Superior temporal gyrus (tissue), 1 donor: ENCODE measurements around the gene RCL1.
A peak's percentile ranks its signal among the peaks of the same experiment; 100 is the strongest.
"Not testable (repeated sequence)": the region's sequence is repeated elsewhere in the genome, so short reads cannot be mapped to it uniquely, and the experiment has no call there.

Source experiments
- DNase-seq: peaks from one replicate; pipeline ENCODE4 v3.0.0-alpha.2; 2016; ENCODE audit errors: extremely low spot score

The RCL1 gene

GRCh38 chr9:4781408-4781807, 11.3 kb upstream of the RCL1 start:
- no peak for DNase-seq

GRCh38 chr9:4783191-4783590, 9.6 kb upstream of the RCL1 start:
- DNase-seq = not testable (repeated sequence)

- DNase-seq = no peak
Measured at GRCh38 chr9:4784403-4784802, 8.3 kb upstream of the RCL1 start.

GRCh38 chr9:4786599-4786998, 6.1 kb upstream of the RCL1 start:
- no peak for DNase-seq

GRCh38 chr9:4787876-4788275, 4.9 kb upstream of the RCL1 start:
- DNase-seq = no peak

- DNase-seq = no peak
Measured at GRCh38 chr9:4788703-4789102, 4.0 kb upstream of the RCL1 start.

DNA sequence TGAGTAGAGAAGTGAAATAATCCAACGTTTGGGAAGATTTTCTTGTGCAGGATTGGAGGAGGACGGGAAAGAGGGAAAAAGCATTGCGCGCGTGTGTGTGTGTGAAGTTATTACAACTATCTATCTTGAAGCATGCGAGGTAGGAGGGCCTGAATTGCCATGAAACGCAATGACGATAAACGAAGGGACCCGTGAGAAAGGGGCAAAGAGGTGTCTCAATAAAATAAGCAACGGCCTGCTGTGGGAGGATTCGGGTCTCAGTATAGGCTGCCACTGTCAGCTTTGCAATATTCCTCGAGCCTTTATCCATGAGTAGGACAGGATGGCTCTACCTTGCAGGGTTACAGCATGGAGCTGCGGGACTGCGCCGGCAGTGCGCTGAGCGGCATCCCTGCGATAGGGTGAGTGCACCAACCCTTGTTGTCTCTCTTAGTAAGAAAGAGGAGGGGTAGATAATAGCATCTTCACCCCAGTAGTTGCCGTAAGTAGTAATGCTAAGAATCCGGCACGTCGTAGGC, 631 bp upstream of the RCL1 start:
- DNase-seq = no peak

DNA sequence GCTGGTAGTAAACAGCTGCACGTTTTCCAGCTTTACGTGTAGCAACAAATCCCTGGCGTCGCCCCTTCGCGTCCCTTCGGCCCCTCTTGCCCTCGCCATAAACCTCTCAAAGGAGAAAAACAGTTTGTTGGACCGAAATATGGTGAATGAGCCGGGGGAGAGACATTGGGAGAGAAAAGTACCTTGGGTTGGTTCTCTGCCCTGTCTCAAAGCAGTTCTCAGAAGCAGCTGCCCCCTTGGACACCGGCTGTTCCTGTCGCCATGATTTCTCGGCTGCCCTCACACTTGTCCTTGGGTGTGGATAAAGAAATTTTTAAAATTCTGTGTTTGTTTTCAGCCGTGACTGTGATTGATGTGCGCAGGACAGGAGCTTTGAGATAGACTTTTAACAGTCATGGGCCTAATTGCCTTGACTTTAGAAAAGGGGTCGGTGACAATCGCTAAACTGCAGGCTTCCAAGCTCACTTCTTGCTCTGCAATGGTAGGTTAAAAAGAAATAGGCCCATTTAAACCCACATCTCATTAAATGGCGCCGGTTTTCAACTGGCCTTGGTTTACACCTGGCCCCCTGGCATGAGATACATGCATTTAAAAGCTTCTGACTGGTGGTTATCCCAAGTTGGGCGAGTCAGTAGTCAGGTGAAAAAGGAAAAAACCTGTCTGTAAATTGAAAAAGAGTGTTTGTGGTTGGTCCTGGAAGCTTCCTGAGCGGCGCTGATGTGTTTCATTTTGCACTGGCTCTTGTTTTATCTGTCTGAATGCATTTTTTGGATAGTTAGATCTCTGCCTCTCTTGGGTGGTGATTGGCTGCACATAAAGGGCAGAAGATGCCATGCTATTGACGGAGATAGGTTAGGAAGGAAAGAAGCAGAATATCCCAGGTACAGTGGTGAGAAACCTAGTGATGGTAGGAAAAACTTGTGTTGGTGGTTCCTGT, 983 bp downstream of the RCL1 start:
- DNase-seq = no peak

DNA sequence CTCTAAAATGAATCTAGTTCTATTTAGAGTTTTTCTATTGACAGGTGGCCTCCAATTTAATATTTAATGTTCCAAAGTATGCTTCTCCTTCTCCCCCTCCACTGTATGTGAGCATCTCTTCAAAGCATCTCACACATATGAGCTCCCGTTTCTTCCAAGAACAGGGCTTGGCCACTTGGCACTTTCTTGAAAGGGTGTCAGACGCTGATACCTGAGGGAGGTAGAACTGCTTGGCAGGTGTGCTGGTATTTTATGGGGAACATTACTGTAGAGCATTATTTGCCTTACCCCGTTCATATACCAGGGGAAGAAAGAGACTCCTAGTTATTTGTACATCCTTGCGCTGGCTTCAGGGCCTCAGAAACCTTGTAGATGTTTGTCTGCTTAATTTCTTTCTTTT, 1.9 kb downstream of the RCL1 start:
- no peak for DNase-seq

DNA sequence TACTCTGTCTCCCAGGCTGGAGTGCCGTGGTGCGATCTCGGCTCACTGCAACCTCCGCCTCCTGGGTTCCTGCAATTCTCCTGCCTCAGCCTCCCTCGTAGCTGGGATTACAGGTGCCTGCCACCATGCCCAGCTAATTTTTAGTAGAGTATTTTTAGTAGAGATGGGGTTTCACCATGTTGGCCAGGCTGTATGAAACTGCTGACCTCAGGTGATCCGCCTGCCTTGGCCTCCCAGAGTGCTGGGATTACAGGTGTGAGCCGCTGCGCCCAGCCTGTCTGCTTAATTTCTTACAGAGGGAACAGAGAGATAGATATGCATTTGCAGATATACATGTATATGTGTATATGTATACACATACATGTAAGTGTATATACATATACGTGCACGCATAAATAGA, 2.4 kb downstream of the RCL1 start:
- DNase-seq = not testable (repeated sequence)

DNA sequence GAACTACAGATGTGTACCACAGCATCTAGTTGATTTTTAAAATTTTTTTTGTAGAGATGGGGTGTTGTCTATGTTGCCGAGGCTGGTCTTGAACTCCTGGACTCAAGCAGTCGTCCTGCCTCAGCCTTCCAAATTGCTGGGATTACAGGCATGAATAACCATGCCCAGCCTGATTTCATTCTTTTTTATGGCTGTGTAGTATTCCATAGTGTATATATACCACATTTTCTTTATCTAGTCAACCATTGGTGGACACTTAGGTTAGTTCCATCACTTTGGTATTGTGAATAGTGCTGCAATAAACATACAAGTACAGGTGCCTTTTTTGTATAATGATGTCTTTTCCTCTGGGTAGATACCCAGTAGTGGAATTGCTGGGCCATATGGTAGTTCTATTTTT, 3.8 kb downstream of the RCL1 start:
- DNase-seq = no peak

GRCh38 chr9:4796988-4797853, 4.5 kb downstream of the RCL1 start:
- peak; percentile 66 for DNase-seq

DNA sequence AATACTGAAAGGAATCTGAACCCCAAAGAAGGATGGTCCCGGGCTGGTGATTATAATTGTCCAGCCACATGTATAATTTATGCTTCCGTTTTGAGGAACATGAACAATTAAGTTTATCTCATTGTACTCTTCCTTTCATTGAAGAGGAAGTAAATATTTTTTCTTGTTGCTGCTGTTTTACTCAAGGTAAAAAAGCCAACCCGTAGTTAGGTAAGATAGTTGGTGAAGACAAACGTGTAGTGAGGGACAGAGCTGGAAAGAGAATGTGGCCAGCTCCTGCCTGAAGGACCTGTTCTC, 5.1 kb downstream of the RCL1 start:
- no peak for DNase-seq

GRCh38 chr9:4798281-4799032, 5.7 kb downstream of the RCL1 start:
- no peak for DNase-seq

DNA sequence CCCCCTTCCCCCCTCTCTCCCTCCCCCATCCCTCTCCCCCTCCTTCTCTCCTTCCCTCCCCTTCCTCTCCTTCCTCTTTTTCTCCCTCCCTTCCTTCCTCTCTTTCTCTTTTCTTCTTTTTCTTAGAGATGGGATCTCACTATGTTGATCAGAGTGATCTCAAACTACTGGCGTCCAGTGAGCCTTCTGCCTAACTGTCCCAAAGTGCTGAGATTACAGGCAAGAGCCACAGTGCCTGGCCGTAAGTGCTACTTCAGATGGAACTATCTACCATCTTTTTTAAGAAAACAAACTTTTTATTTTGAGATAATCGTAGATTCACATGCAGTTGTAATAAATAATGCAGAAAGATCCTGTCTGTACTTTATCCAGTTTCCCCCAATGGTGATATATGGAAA, 6.3 kb downstream of the RCL1 start:
- DNase-seq = no peak

GRCh38 chr9:4799775-4800174, 7.0 kb downstream of the RCL1 start:
- DNase-seq = no peak

GRCh38 chr9:4801156-4801555, 8.4 kb downstream of the RCL1 start:
- no peak for DNase-seq

DNA sequence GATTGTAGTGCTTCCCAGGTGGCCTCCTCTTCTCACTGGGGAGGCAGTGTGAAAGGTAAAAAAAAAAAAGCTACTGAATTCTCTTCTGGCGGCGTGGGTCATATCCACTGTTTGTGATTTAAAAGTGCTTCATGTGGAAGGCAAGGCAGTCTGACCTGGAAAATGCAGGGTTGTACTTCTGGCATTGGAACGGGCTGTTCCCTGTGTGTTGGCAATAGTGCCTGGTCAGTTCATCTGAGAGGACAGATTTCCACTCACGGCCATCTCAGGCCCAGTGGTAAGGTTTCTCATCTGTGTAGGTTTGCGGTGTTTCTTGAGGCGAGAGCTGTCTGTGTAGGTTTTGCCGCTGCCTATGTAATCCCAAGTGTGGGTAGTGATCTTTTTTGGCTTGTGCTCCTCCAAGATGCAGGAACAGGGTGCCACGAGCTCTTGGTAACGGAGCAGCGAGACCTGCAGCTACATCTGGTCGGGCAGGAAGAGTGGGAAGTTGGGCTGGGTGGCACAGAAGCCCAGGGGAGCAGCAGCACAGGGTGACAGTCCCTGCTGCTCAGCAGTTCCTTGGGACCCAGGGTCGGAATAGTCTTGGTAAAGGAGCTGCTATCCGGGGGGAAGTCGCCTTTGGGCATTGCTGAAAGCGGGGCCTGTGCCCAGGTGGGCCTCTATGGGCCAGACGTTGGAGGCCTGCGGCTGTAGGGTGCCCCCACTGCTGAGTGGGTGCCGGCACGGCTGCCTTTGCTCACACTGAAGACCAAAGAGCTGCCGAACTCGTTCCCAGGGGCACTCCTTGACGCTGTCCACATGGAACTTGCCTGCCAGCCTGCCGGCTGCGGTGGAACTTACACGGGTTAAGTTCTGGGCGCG, 11.2 kb downstream of the RCL1 start:
- DNase-seq = no peak

GRCh38 chr9:4804531-4805016, 11.8 kb downstream of the RCL1 start:
- no peak for DNase-seq

DNA sequence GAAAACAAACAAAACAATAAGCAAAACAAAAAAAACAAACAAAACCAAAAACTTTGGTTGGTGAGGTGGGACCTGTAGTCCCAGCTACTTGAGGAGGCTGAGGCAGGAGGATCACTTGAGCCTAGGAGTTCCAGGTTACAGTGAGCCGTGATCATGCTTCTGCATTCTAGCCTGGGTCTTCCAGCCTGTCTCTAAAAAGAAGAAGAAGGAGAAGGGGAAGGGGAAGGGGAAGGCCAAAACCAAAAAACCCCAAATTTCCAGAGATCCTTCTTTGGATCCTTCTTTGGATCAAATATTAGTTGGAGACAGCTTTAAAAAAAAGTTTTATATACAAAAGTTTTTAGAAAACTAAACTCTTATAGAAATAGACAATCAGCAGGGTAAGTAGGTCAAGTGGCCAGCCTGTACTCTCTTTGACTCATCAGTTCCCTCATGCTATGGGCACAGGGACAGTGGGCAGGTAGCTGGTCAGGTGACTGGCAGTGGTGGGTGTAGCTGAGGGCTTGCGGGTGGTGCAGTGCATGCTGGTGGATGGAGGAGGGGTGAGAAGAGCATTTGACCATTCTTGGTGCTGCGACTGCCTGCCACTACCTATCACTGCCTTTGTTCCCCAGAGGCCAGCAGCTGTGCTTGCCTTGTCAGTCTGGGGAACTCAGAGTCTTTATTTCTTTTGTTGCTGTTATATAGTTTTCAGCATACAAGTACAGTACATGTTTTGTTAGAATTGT, 12.6 kb downstream of the RCL1 start:
- no peak for DNase-seq
